ENCODE results near the gene UPB1.

- TF ChIP-seq POLR2A (IDR thresholded peaks at IDR 0.05): no peak
- TF ChIP-seq CTCF (IDR thresholded peaks at IDR 0.05): peak; percentile 50 to 84 (median 72)
- no peak for TF ChIP-seq EP300 (IDR thresholded peaks at IDR 0.05)
- peak in 1 of 4 donors; percentile 13 for TF ChIP-seq POLR2AphosphoS5 (IDR thresholded peaks at IDR 0.05)
These were observed 30.4 kb downstream of the UPB1 start for GRCh38 chr22:24525416-24526037.

Measured in sigmoid colon (tissue), 4 donors.